NCI-H2081 treated with DMSO at 0.1 percent for 48 hours (cell line): ENCODE data around the gene PCED1B.
"Not testable (repeated sequence)": the region's sequence is repeated elsewhere in the genome, so short reads cannot be mapped to it uniquely, and the experiment has no call there.

Source experiments
- DNase-seq: peaks from one replicate; lab custom pipeline; 2025; lab: John Stamatoyannopoulos, UW

Gene PCED1B

GRCh38 chr12:47088021-47088944 lies 8.9 kb downstream of the PCED1B start:
- DNase-seq: peak; percentile 64

- no peak for DNase-seq
These were observed 11.6 kb downstream of the PCED1B start for GRCh38 chr12:47091009-47091408.

GRCh38 chr12:47094804-47095203 lies 15.4 kb downstream of the PCED1B start:
- DNase-seq: no peak

- no peak for DNase-seq
These were observed 16.2 kb downstream of the PCED1B start for GRCh38 chr12:47095446-47096236.

- DNase-seq: no peak
These were observed 18.0 kb downstream of the PCED1B start for GRCh38 chr12:47097276-47097896.

GRCh38 chr12:47098099-47098498 lies 18.7 kb downstream of the PCED1B start:
- no peak for DNase-seq

GRCh38 chr12:47099610-47100009 lies 20.2 kb downstream of the PCED1B start:
- DNase-seq: no peak

- DNase-seq: no peak
These were observed 20.7 kb downstream of the PCED1B start for GRCh38 chr12:47100160-47100559.

- no peak for DNase-seq
These were observed 23.0 kb downstream of the PCED1B start for GRCh38 chr12:47102406-47102805.

- no peak for DNase-seq
These were observed 23.6 kb downstream of the PCED1B start for GRCh38 chr12:47102845-47103651.

GRCh38 chr12:47105914-47106674 lies 26.7 kb downstream of the PCED1B start:
- DNase-seq: peak; percentile 8

GRCh38 chr12:47107446-47107845 lies 28.0 kb downstream of the PCED1B start:
- no peak for DNase-seq

- DNase-seq: no peak
These were observed 28.5 kb downstream of the PCED1B start for GRCh38 chr12:47107926-47108325.

- DNase-seq: no peak
These were observed 30.7 kb downstream of the PCED1B start for GRCh38 chr12:47110011-47110541.

- no peak for DNase-seq
These were observed 31.4 kb downstream of the PCED1B start for GRCh38 chr12:47110718-47111391.

- no peak for DNase-seq
These were observed 32.0 kb downstream of the PCED1B start for GRCh38 chr12:47111392-47111778.

- DNase-seq: no peak
These were observed 32.4 kb downstream of the PCED1B start for GRCh38 chr12:47111854-47112253.

- no peak for DNase-seq
These were observed 33.3 kb downstream of the PCED1B start for GRCh38 chr12:47112679-47113078.

GRCh38 chr12:47114481-47114892 lies 35.1 kb downstream of the PCED1B start:
- DNase-seq: no peak

GRCh38 chr12:47117305-47117704 lies 37.9 kb downstream of the PCED1B start:
- DNase-seq: not testable (repeated sequence)
